Keratinocyte (primary cell): ENCODE measurements around the gene TET2. TPM values are rescaled to one million over a fixed set of nuclear protein-coding genes. Genes with fewer than 3 reads are reported as not detected.
A peak's percentile ranks its signal among the peaks of the same experiment; 100 is the strongest.

ENCODE experiments used
- DNase-seq: peaks from one replicate; pipeline ENCODE4 v3.0.0-alpha.2; 2011; ENCODE audit warnings: low read depth, missing footprints, low spot score
- FAIRE-seq: peaks from 2 replicates; lab custom pipeline; 2011; peaks lifted over from hg19 to GRCh38; lab: Jason Lieb, UNC
- H2AFZ ChIP-seq: 2 replicates; pipeline ENCODE4 v1.6.0; 2012; ENCODE audit warnings: low read length, control low read depth, inconsistent platforms; ENCODE audit not compliant: control insufficient read depth
- H3K27ac ChIP-seq: 2 replicates; pipeline ENCODE4 v1.5.1; 2011; ENCODE audit warnings: low read length; ENCODE audit not compliant: control insufficient read depth, insufficient read depth
- H3K27me3 ChIP-seq: 3 replicates; pipeline ENCODE4 v1.6.0; 2011; ENCODE audit warnings: low read length; ENCODE audit not compliant: control insufficient read depth, insufficient read depth; ENCODE audit errors: extremely low read depth
- H3K36me3 ChIP-seq, 2 experiments: 2 replicates in 1 of 2; 3 replicates in 1 of 2; pipeline ENCODE4 v1.5.1; 2011; ENCODE audit warnings: low read length in 2 of 2, mild to moderate bottlenecking in 1 of 2; ENCODE audit not compliant: control insufficient read depth in 2 of 2, insufficient read depth in 2 of 2; ENCODE audit errors: extremely low read depth in 1 of 2
- H3K4me1 ChIP-seq: 3 replicates; pipeline ENCODE4 v1.5.1; 2011; ENCODE audit warnings: low read length; ENCODE audit not compliant: control insufficient read depth, insufficient read depth; ENCODE audit errors: extremely low read depth
- H3K4me2 ChIP-seq: 3 replicates; pipeline ENCODE4 v1.6.0; 2011; ENCODE audit warnings: low read depth, low read length; ENCODE audit not compliant: control insufficient read depth, insufficient read depth; ENCODE audit errors: extremely low read depth
- H3K4me3 ChIP-seq, 3 experiments: fragments of 200-600 bp in 1 of 3; sonication (generic) in 1 of 3; 2 replicates in 2 of 3; 3 replicates in 1 of 3; pipeline ENCODE4 v1.5.1; 2011 to 2016; ENCODE audit warnings: low read length in 3 of 3, mild to moderate bottlenecking in 3 of 3, control low read depth in 2 of 3, inconsistent platforms in 1 of 3, low read depth in 1 of 3, mixed read lengths in 1 of 3, mixed run types in 1 of 3, moderate library complexity in 1 of 3; ENCODE audit not compliant: control insufficient read depth in 2 of 3, insufficient read depth in 2 of 3; ENCODE audit errors: extremely low read depth in 1 of 3
- H3K79me2 ChIP-seq: 2 replicates; pipeline ENCODE4 v1.6.0; 2012; ENCODE audit warnings: low read length; ENCODE audit not compliant: control insufficient read depth, insufficient read depth
- H3K9ac ChIP-seq: 3 replicates; pipeline ENCODE4 v1.6.0; 2011; ENCODE audit warnings: low read length; ENCODE audit not compliant: control insufficient read depth, insufficient read depth; ENCODE audit errors: extremely low read depth
- H3K9me1 ChIP-seq: 3 replicates; pipeline ENCODE4 v1.6.0; 2011; ENCODE audit warnings: low read length; ENCODE audit not compliant: control insufficient read depth, insufficient read depth; ENCODE audit errors: extremely low read depth
- H3K9me3 ChIP-seq: 2 replicates; pipeline ENCODE4 v1.5.1; 2012; ENCODE audit warnings: low read depth, low read length; ENCODE audit not compliant: control insufficient read depth
- H4K20me1 ChIP-seq: 3 replicates; pipeline ENCODE4 v1.6.0; 2011; ENCODE audit warnings: low read length; ENCODE audit not compliant: control insufficient read depth, insufficient read depth; ENCODE audit errors: extremely low read depth
- EZH2 ChIP-seq: IDR thresholded peaks from one replicate; pipeline ENCODE4 v1.6.1; 2012; ENCODE audit warnings: inconsistent platforms, mild to moderate bottlenecking, low read length, moderate library complexity
- dilution Hi-C: fragments of 300-500 bp; cut with MboI; formaldehyde crosslinking; loops from one replicate; pipeline ENCODE4 v1.7.0; 2020; ENCODE audit warnings: low sequenced_read_pairs; ENCODE audit not compliant: extremely low pct_ligation_motif_present
- polyA plus RNA-seq, 5 experiments: library from polyadenylated mRNA; depleted of rRNA in 3 of 5; stranded (reverse) in 3 of 5; stranded (forward) in 1 of 5; unstranded in 1 of 5; fragments of >200 nt; gene quantifications; 1 replicate in 1 of 5; 2 replicates in 3 of 5; 3 replicates in 1 of 5; pipeline versions ENCODE4 v1.2.1 to v1.2.3, GENCODE V29; 2011 to 2012; ENCODE audit warnings: missing spikeins in 2 of 5, low read depth in 1 of 5, low replicate concordance in 1 of 5
- TF ChIP-seq, protein P1 (sequence below), 3 experiments: IDR thresholded peaks in 1 of 3; conservative IDR thresholded peaks in 1 of 3; optimal IDR thresholded peaks in 1 of 3; 2 replicates in 2 of 3; 3 replicates in 1 of 3; pipeline versions ENCODE3 to v1.5.1; 2011; ENCODE audit warnings: low read length in 3 of 3, mild to moderate bottlenecking in 3 of 3, moderate library complexity in 2 of 3, control low read depth in 1 of 3, inconsistent platforms in 1 of 3; ENCODE audit not compliant: insufficient read depth in 2 of 3; ENCODE audit errors: extremely low read depth in 1 of 3

The TET2 gene
- polyA plus RNA-seq, 1 donor (not counting 4 experiments of a cell fraction or from before 2014, with no cell fraction given): 9.6 TPM

DNA sequence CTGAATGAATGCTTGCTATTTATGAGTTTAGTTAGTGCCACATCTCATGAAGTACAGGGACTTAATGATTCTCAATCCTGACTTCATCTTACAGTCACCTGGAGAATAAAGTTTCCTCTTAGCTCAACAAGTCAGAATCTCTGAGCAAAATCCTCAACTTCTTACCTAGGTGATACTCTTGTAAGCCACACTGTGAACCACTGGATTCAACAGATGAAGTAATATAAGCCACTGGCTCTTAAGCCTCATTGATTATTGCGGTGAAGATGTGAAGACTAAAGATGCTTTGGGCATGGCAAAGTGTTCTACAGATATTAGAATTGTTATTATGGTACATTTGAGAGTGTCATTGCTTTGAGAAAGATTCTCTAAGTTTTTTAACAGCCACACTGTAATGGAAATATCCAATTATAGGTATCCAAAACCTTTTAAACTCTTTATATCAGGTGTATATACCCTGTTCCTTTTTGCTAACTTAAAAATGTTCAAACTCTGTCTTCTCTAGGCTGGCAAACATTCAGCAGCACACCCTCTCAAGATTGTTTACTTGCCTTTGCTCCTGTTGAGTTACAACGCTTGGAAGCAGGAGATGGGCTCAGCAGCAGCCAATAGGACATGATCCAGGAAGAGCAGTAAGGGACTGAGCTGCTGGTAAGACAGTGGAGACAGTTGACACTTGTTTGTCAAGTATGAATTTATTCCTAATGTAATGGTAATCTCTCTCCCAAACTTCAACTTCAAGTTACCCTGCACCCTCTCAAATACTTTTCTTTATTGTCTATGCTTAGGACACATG lies 43.4 kb downstream of the TET2 start:
- dilution Hi-C loops: no loop called here
- Histone ChIP-seq H3K4me2 (no peak overlapping the region), H3K79me2 (peaks cover 7% of the 10 kb centered on the region), H3K4me3 (no peak overlapping the region), H3K27me3 (no peaks in the 10 kb centered on the region), H3K9ac (no peak overlapping the region), H3K27ac (no peak overlapping the region), H3K36me3 (peaks cover 3 to 6% of the 10 kb centered on the region in 2 experiments), H4K20me1 (no peaks in the 10 kb centered on the region), H3K9me3 (no peaks in the 10 kb centered on the region), H2AFZ (no peak overlapping the region), H3K4me1 (peaks cover 33% of the 10 kb centered on the region), H3K9me1 (no peaks in the 10 kb centered on the region)
- DNase-seq: no peak
- no peak for TF ChIP-seq EZH2
- TF ChIP-seq, protein P1, sequence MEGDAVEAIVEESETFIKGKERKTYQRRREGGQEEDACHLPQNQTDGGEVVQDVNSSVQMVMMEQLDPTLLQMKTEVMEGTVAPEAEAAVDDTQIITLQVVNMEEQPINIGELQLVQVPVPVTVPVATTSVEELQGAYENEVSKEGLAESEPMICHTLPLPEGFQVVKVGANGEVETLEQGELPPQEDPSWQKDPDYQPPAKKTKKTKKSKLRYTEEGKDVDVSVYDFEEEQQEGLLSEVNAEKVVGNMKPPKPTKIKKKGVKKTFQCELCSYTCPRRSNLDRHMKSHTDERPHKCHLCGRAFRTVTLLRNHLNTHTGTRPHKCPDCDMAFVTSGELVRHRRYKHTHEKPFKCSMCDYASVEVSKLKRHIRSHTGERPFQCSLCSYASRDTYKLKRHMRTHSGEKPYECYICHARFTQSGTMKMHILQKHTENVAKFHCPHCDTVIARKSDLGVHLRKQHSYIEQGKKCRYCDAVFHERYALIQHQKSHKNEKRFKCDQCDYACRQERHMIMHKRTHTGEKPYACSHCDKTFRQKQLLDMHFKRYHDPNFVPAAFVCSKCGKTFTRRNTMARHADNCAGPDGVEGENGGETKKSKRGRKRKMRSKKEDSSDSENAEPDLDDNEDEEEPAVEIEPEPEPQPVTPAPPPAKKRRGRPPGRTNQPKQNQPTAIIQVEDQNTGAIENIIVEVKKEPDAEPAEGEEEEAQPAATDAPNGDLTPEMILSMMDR (optimal IDR thresholded peaks at IDR 0.05 in 1 of 3, IDR thresholded peaks at IDR 0.05 in 1 of 3, conservative IDR thresholded peaks at IDR 0.05 in 1 of 3; ENCODE audit: extremely low read depth in 1 of 3, insufficient read depth in 2 of 3, low read length in 3 of 3): no peak
- FAIRE-seq: no peak

DNA sequence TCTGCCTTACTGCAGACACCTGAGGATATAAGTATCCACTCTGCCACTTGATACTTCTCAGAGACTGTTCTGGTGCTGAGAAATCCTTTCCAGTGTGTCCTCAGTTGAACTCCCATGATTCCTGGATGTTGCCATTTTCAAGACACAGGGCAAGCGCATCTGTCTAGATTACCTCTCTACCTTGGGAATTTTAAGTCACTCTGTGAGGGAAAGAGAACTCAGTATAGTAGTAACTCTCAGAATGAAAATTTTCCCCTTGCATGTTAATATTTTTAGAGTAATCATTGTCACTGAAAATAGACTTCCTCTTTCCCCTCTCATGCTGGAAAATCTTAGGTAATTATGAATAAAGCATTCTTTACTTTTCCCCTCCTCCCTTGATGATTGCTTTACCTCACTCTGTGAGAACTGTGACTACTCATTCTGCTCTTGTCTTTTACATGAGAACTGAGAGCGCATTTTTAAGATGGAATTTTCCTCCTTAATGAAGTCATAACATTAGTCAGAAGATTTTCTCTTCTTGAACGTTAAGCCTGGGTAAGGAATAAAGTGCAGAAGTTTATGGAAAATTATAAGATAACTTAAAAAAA lies 45.0 kb downstream of the TET2 start:
- no peak overlapping the region for H3K4me3 ChIP-seq
- no peaks in the 10 kb centered on the region for H3K27me3 ChIP-seq
- H4K20me1 ChIP-seq: no peaks in the 10 kb centered on the region
- DNase-seq (no peak), FAIRE-seq (peak; percentile 39)
- H3K79me2 ChIP-seq: peaks cover 5% of the 10 kb centered on the region
- H3K27ac ChIP-seq: no peak overlapping the region
- H3K9ac ChIP-seq: no peak overlapping the region
- no peaks in the 10 kb centered on the region for H3K9me3 ChIP-seq
- peaks cover 29% of the 10 kb centered on the region for H3K4me1 ChIP-seq
- no peak overlapping the region for H2AFZ ChIP-seq
- TF ChIP-seq, protein P1 (optimal IDR thresholded peaks at IDR 0.05 in 1 of 3, IDR thresholded peaks at IDR 0.05 in 1 of 3, conservative IDR thresholded peaks at IDR 0.05 in 1 of 3; ENCODE audit: extremely low read depth in 1 of 3, insufficient read depth in 2 of 3, low read length in 3 of 3): no peak
- no peak for TF ChIP-seq EZH2
- dilution Hi-C loops: no loop called here
- peaks cover 3 to 6% of the 10 kb centered on the region in 2 experiments for H3K36me3 ChIP-seq
- no peaks in the 10 kb centered on the region for H3K9me1 ChIP-seq
- H3K4me2 ChIP-seq: no peak overlapping the region
